ENCODE data around the gene MYO5B. TPM values are rescaled to one million over a fixed set of nuclear protein-coding genes. Genes with fewer than 3 reads are reported as not detected.

Gene MYO5B
- total and polyA plus RNA-seq, 9 of the 15 experiments (the other 6 are each of a cell fraction or from before 2014, with no cell fraction given) = 0.07 to 0.42 (median 0.28) TPM

DNA sequence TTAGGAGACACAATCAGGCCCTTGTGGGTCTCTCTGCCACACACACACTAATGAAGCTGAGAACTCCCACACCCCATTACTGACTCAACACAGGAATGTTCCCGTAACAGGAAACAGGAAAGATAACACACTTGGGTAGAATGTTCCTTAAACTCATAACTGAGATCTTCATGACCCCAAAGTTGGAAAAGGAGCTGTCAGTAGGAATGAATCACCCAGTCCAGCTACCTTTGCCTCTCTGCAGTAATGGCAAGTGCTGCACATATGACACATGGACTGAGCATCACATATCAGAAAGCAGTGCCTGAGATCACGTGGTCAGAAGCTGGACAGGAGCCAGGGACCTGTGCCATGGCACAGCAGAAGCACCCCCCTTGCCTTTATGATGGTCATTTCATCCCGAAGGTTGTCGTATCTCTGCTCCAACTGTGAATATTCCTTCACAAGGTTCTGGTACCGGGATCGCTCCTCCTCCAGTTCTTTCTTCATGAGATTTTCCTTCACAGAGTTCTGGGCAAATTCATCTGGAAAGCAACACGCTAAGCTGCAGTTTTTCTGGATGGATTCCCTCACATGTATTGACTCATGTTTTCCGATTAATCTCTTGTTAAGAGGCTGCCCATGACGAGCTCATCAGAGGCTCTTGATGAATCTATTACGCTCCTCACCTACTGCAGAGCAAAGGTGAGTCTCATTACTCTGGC is 316.2 kb downstream of the MYO5B start:
- 3% methylated on average over 10 of the region's 10 CpGs for WGBS (ENCODE audit: insufficient coverage, low coverage, missing lambda C conversion rate)
- peaks cover 0 to under 1% of the 10 kb centered on the region in 2 experiments; a peak in 2 of 5 replicates for H3K27me3 ChIP-seq (ENCODE audit: control insufficient read depth in 2 of 2, insufficient read depth in 2 of 2, low read length in 2 of 2)
- TF ChIP-seq TAF15 (IDR thresholded peaks at IDR 0.05; ENCODE audit: low read depth, low read length) (no peak), TFE3 (CRISPR knock-in tag; IDR thresholded peaks at IDR 0.05) (peak; percentile 66)
- DNase-seq (ENCODE audit: extremely low read depth in 1 of 4, low spot score in 3 of 4) (no peak), FAIRE-seq (no peak), ATAC-seq (no peak)
- intact Hi-C loops (cut with micrococcal nuclease) = no loop called here
- H3K36me3 ChIP-seq (ENCODE audit: control insufficient read depth, insufficient read depth, low read length) = no peaks in the 10 kb centered on the region
- no peaks in the 10 kb centered on the region for H3K79me2 ChIP-seq (ENCODE audit: control insufficient read depth, insufficient read depth, low read length)
- H2AFZ ChIP-seq (ENCODE audit: low read depth, low read length) = no peak overlapping the region
- no TSS peak for BruUV-seq (replicated peaks)
- POLR2A ChIA-PET = no interaction called here
- in situ Hi-C loops (cut with MboI) = no loop called here
- H3K27ac ChIP-seq (ENCODE audit: extremely low read depth, low read depth, low read length) = no peak overlapping the region
- H3K4me2 ChIP-seq (ENCODE audit: insufficient read depth, low read length) = no peak overlapping the region
- no peak overlapping the region for H3K4me3 ChIP-seq
- H3K4me1 ChIP-seq (replicated peaks in 1 of 2; ENCODE audit: control insufficient read depth in 2 of 2, insufficient read depth in 2 of 2, low read length in 2 of 2) = peaks cover 0 to 6% of the 10 kb centered on the region in 2 experiments; a peak in 3 of 5 replicates
- H3K9me1 ChIP-seq (ENCODE audit: control insufficient read depth, insufficient read depth, low read length) = no peaks in the 10 kb centered on the region
- no peak overlapping the region for H3K9ac ChIP-seq (ENCODE audit: insufficient read depth in 1 of 2, low read depth in 2 of 2, low read length in 2 of 2)
- H3K9me3 ChIP-seq (replicated peaks; ENCODE audit: control insufficient read depth, insufficient read depth, low read depth, low read length) = no peaks in the 10 kb centered on the region
- no peaks in the 10 kb centered on the region for H4K20me1 ChIP-seq (replicated peaks; ENCODE audit: control insufficient read depth, insufficient read depth, low read length)
- CTCF ChIA-PET (ENCODE audit: low intra/inter-chr PET ratio) = no interaction called here

DNA sequence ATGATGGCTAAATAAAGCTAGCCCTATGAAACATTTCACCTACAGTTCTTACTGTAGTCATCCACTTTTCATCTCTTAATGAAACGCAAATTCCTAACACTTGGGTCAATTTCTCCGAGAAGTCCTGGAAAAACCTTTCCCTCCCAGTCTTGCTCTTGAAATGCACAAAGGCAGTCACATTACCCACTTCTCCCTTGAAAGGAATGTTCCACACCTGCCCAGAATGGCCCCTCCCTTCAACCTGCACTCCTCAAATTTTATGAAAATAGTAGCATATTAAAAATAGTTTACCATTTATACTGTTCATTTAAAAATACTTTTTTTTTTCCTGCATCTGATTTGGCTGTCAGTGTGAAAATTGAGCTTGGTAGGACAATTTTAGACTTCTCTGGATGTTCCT is 316.9 kb downstream of the MYO5B start:
- no peaks in the 10 kb centered on the region for H4K20me1 ChIP-seq (replicated peaks; ENCODE audit: control insufficient read depth, insufficient read depth, low read length)
- H3K4me1 ChIP-seq (replicated peaks in 1 of 2; ENCODE audit: control insufficient read depth in 2 of 2, insufficient read depth in 2 of 2, low read length in 2 of 2) = peaks cover 0 to 6% of the 10 kb centered on the region in 2 experiments; a peak in 3 of 5 replicates
- no peaks in the 10 kb centered on the region for H3K9me3 ChIP-seq (replicated peaks; ENCODE audit: control insufficient read depth, insufficient read depth, low read depth, low read length)
- H3K9me1 ChIP-seq (ENCODE audit: control insufficient read depth, insufficient read depth, low read length) = no peaks in the 10 kb centered on the region
- no peak overlapping the region for H3K4me2 ChIP-seq (ENCODE audit: insufficient read depth, low read length)
- CTCF ChIA-PET (ENCODE audit: low intra/inter-chr PET ratio) = no interaction called here
- DNase-seq (ENCODE audit: extremely low read depth in 1 of 4, low spot score in 3 of 4) = no peak
- FAIRE-seq = no peak
- no peaks in the 10 kb centered on the region for H3K79me2 ChIP-seq (ENCODE audit: control insufficient read depth, insufficient read depth, low read length)
- BruUV-seq (replicated peaks) = no TSS peak
- no peak overlapping the region for H2AFZ ChIP-seq (ENCODE audit: low read depth, low read length)
- H3K27me3 ChIP-seq (ENCODE audit: control insufficient read depth in 2 of 2, insufficient read depth in 2 of 2, low read length in 2 of 2) = peaks cover 0 to 6% of the 10 kb centered on the region in 2 experiments; a peak in 2 of 5 replicates
- no peak for ATAC-seq
- in situ Hi-C loops (cut with MboI) (no loop called here), intact Hi-C loops (cut with micrococcal nuclease) (no loop called here)
- H3K9ac ChIP-seq (ENCODE audit: insufficient read depth in 1 of 2, low read depth in 2 of 2, low read length in 2 of 2) = no peak overlapping the region
- H3K36me3 ChIP-seq (ENCODE audit: control insufficient read depth, insufficient read depth, low read length) = no peaks in the 10 kb centered on the region
- 0% methylated on average over 2 of the region's 2 CpGs for WGBS (ENCODE audit: insufficient coverage, low coverage, missing lambda C conversion rate)
- POLR2A ChIA-PET = interaction anchor here (0.6 kb wide), 1 partner anchor 320 kb away, joined by 3 read pairs; no protein-coding TSS in a partner anchor
- H3K27ac ChIP-seq (ENCODE audit: extremely low read depth, low read depth, low read length) = no peak overlapping the region
- H3K4me3 ChIP-seq = no peak overlapping the region
- no peak for TF ChIP-seq UBTF (IDR thresholded peaks at IDR 0.05; ENCODE audit: borderline replicate concordance in 1 of 2, low read depth in 2 of 2, low read length in 2 of 2)
- no peak for TF ChIP-seq HEY1 (CRISPR knock-in tag; IDR thresholded peaks at IDR 0.05; ENCODE audit: borderline replicate concordance)
- TF ChIP-seq ADNP (tag; IDR thresholded peaks at IDR 0.05) = no peak
- TF ChIP-seq ATF3 (IDR thresholded peaks at IDR 0.05) = no peak
- TF ChIP-seq ATF3 (CRISPR knock-in tag; conservative IDR thresholded peaks at IDR 0.05) = no peak
